Activated CD8-positive, alpha-beta memory T cell treated with anti-CD3 and anti-CD28 coated beads for 48 hours (primary cell): ENCODE results near the gene SYT17.

Experiments used
- DNase-seq, 3 experiments: peaks; one replicate each; pipeline ENCODE4 v3.0.0-alpha.2; 2020; ENCODE audit warnings: low read depth in 2 of 3, low spot score in 2 of 3

Gene SYT17

GRCh38 chr16:19137201-19138128 is 30.6 kb upstream of the SYT17 start:
- no peak for DNase-seq

DNA sequence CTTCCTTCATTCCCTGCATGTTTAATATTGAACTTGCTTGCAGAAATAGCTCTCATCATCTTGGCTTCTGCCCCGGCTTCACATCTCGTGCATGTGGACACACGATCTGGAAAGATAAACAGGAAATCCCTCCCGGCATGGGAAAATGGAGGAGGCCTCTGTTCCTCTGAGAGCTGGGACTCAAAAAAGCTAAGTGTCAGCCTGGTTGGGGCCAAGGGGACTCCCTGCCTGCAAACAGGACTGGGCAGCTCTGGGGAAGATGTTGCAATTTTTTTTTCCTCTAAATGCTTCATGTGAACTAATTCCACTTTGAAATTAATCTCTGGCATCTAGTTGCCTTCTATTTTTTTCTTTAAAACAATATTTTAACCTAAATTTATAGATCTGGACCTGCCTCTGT is 29.4 kb upstream of the SYT17 start:
- DNase-seq = no peak

- DNase-seq = no peak
These were observed 28.5 kb upstream of the SYT17 start for GRCh38 chr16:19139436-19140091.

GRCh38 chr16:19140396-19140795 is 27.6 kb upstream of the SYT17 start:
- no peak for DNase-seq

- no peak for DNase-seq
These were observed 25.0 kb upstream of the SYT17 start for GRCh38 chr16:19142939-19143598.

- DNase-seq = no peak
These were observed 24.5 kb upstream of the SYT17 start for GRCh38 chr16:19143599-19143956.

- DNase-seq = no peak
These were observed 23.0 kb upstream of the SYT17 start for GRCh38 chr16:19145010-19145409.

DNA sequence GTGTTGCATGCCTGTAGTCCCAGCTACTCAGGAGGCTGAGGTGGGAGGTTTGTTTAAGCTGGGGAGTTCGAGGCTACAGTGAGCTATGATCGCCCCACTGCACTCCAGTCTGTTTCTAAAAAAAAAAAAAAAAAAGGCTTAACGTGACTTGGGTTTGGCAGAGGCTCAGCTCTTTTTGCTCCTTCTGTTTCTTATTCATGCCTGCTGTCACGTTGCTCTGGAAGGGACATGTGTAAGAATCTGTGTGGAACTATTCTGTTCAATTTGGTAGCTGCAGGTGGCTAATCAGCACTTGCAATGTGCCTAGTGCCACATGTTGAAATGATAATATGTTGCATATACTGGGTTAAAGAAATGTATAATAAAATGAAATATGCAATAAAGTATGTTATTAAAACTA is 20.9 kb upstream of the SYT17 start:
- DNase-seq = no peak

GRCh38 chr16:19147627-19148026 is 20.4 kb upstream of the SYT17 start:
- no peak for DNase-seq

DNA sequence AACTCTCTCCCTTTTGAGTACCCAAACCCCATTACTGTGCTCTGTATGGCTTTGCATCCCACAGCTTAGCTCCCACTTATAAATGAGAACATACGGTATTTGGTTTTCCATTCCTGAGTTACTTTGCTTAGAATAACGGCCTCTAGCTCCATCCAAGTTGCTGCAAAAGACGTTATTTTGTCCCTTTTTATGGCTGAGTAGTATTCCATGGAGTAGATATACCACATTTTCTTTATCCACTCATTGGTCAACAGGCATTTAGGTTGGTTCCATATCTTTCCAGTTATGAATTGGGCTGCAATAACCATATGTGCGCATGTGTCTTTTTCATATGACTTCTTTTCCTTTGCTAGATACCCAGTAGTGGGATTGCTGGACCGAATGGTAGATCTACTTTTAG is 19.9 kb upstream of the SYT17 start:
- DNase-seq = no peak

GRCh38 chr16:19151310-19151709 is 16.7 kb upstream of the SYT17 start:
- no peak for DNase-seq

GRCh38 chr16:19152042-19152441 is 16.0 kb upstream of the SYT17 start:
- no peak for DNase-seq

DNA sequence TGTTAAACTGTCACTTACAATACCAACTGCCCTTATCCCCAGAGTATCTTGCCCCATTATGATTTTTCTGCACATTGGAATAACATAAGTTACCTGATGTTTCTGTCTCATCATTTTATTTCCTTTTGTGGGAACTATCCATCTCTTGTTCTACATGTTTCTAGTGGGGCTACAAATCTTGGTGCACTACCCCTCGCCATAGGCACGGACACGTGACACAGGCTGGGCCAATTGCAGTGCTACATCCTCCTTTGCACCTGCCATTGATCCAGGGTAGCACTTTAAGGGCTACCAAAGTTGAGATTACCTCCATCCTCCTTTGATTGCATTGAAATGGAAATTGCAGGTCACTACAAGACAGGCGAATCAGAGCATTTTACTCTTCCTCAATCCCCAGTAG is 14.2 kb upstream of the SYT17 start:
- no peak for DNase-seq

- no peak for DNase-seq
These were observed 6.0 kb upstream of the SYT17 start for GRCh38 chr16:19162085-19162484.

DNA sequence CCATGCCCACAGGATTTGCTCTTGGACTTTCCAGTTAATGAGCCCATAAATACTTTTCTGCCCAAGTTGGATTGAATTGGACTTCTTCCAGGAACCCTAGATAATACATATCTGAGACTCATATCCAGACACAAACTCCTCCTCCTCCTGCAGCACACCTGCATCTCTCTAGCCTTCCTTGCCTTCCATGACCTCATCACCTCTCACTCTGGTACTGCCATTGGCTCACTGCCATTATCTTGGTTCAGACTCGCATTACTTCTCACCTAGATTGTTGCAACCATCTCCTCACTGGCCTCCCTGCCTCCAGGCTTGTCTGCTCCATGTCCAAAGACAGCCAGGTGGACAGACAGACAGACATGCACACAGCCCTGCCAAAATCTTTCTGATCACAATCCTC is 4.8 kb upstream of the SYT17 start:
- DNase-seq = no peak

- DNase-seq = no peak
These were observed 3.8 kb upstream of the SYT17 start for GRCh38 chr16:19164285-19164684.

- DNase-seq = no peak
These were observed 2.9 kb upstream of the SYT17 start for GRCh38 chr16:19165101-19165500.

DNA sequence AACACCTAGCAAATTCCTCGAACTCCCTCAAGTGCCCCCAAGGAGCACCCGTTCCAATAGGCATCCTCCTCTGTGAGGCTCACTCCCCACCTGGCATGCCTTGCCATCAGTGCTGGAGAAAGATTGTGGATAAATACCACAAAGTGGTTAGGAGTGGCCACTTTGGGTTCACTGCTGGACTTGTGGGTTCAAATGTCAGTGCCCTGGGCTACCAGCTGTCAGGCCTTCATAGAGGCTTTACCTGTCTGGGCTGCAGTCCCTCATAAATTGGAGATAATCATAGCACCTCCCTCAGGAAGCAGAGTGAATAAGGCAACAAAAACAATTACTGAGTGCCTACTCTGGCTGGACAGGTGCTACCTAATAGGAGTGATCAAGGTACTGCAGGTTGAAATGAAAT is 1.5 kb upstream of the SYT17 start:
- no peak for DNase-seq

DNA sequence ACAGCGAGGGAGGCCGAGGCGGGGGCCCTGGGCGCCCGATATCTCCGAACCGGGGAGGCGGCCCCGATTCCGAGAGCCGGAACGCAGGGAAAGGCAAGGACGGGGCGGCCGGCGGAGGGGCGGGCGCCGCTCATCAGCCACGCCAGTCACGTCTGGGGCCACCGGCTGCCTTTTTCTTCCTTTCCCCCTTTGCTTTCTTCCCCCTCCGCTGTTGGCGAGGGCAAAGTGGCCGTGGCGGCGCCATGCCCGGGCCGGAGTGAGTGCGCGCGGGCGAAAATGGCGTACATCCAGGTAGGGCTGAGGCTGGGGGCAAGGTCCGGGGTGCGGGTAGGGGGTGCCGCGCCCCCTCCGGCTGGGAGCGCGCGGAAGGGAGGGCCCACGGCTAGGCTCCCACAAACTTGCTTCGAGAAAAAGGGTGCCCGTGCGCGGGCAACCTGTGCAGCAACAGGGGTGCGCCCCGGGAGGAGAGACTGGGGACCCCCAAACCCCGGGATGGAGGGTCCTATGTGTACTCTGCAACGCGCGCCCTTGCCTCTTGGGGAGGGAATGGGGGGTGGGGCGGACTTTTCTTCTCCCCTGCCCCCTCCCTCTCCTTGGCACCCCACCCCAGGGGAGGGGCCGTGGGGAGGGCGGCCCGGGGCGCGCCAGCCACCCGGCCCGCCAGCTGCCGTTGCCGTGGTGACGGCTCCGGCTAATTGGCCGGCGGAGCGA is 486 bp downstream of the SYT17 start:
- DNase-seq = no peak

GRCh38 chr16:19169082-19169639 is 1.1 kb downstream of the SYT17 start:
- no peak for DNase-seq

- DNase-seq = no peak
These were observed 2.1 kb downstream of the SYT17 start for GRCh38 chr16:19170043-19170655.
